Mucosa of gallbladder (tissue), 1 donor: ENCODE data around the gene CCDC7. TPM values are rescaled to one million over a fixed set of nuclear protein-coding genes. Genes with fewer than 3 reads are reported as not detected.
"Not testable (repeated sequence)": the region's sequence is repeated elsewhere in the genome, so short reads cannot be mapped to it uniquely, and the experiment has no call there.

Source experiments
- DNase-seq: peaks from one replicate; pipeline ENCODE4 v3.0.0-alpha.2; 2020; ENCODE audit warnings: low spot score
- total RNA-seq: library from RNA; stranded (reverse); gene quantifications from one replicate; pipeline ENCODE4 v1.2.1, GENCODE V29; 2021
- donor health status: DM: no; HTN: no; CAD: no.

The CCDC7 gene
- 20.5 TPM for total RNA-seq

DNA sequence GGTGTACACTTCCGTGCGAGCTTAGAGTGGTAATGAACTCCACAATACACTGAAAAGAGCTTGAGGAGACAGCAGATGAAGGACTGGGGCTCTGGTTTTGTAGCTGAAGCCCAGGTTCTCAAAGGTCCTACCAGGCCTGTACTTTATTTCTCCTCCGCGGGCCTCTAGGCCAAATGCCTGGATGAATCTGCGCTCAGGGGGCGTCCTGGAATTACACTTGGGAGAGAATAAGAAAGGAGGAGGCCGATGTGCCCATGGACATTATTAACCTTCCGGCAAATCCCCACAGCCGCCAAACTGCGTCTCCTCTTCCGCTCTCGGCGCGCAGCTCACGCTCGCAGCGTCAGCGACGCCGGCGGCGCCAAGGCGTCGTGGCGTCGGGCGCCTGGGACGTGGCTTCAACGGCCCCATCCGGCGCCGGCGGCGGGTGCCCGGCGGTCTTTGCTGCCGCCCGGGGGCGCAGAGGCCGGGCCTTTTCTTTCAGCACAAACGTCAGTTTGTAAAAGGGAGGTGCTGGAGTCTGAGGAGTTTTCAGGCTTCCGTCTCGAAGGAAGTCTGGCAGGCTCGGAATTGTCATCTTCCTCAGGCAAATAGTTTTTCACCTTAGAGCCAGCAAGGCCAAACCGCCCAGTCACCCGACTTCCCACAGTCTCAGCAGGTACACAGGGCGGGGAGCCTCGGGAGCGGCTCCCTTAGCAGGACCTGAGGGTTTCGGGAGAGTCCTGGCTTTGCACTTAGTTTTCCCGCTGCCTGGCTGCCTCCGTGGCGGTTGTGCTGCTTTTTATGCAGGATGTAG, at the start of gene CCDC7:
TSS of gene CCDC7 (plus strand) at position 401 of the 796 bp plus-strand sequence. CDS start 5,503 bp downstream, outside the sequence.
- DNase-seq: peak; percentile 86

DNA sequence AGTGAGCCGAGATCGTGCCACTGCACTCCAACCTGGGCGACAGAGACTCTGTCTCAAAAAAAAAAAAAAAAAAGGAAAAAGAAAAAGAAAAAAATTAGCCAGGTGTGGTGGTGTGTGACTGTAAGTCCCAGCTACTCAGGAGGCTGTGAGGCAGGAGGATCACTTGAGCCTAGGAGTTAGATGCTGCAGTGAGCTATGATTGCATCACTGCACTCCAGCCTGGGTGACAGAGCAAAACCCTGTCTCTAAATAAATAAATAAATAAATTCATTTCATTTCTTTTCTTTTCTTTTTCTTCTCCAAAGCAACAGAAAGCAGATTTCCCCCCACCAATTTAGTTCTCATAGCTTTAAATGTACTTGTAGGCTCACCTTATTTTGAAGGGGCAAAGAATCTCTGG, 48.8 kb upstream of the CCDC7 start:
- not testable (repeated sequence) for DNase-seq

DNA sequence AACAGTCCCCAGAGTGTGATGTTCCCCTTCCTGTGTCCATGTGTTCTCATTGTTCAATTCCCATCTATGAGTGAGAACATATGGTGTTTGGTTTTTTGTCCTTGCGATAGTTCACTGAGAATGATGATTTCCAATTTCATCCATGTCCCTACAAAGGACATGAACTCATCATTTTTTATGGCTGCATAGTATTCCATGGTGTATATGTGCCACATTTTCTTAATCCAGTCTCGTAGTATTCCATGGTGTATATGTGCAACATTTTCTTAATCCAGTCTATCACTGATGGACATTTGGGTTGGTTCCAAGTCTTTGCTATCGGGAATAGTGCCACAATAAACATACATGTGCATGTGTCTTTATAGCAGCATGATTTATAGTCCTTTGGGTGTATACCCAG, 46.2 kb upstream of the CCDC7 start:
- not testable (repeated sequence) for DNase-seq

DNA sequence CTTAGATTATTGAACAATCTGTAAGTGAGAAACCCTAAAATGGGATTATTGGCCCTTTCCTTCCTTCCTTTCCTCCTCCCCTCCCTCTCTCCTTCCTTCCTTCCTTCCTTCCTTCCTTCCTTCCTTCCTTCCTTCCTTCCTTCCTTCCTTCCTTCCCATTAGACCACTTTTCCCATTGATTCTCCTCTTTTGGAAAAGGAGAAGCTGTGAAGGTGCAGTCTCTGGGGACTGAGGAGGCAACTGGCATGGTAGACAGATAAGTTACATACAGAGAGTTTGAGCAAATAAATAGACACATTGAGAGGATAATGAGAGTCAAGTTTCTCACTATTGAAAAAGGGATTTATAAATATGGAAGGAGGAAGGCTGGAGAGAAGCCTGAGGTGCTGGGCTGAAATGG, 45.0 kb upstream of the CCDC7 start:
- DNase-seq: no peak

DNA sequence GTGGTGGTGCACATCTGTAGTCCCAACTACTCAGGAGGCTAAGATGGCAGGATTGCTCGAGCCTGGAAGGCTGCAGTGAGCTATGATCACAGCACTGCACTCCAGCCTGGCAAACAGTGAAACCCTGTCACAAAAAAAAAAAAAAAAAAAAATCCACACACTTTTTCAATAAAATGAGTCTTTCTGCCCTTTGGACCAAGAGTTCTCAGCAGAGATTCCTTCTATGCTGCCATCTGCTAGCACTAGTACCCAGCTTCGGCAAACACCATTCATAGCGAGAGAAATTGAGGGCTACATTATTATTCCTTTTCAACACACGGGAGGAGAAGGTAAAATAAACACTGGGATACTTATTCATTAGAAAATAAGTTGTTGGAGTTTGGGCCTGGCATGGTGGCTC, 43.4 kb upstream of the CCDC7 start:
- DNase-seq: no peak

DNA sequence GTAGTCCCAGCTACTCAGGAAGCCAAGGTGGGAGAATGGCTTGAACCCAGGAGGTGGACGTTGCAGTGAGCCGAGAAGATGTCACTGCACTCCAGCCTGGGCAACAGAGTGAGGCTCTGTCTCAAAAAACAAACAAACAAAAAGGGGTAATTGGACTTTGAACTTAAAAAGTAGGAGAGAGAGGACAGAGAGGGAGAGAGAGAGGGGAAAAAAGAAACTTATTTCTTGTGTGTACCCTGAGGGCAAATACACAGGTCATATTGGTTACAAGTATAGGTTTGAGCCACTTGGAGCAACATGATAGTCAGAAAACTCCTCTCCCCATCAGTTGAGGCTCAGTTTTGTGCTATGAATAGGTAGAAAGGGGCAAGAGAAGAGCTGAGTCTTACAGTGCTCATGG, 42.8 kb upstream of the CCDC7 start:
- DNase-seq: no peak

DNA sequence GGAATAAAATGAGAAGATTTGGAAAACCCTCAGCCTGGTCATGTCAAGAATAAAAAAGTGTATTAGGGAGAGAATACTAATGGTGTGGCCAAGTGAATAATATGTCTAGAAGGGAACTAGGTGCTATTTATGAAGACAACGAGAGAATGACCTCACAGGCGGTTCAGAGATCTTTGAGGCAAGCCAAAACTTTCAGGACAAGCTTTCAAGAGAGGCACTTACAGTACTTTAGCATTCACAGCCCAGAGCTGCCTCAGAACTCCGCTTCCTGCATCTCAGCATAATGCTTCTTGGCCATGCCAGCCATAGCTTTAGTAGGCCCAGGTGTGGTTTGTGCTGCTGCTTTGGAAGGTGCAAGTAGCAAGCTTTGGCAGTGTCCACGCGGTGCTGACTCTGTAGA, 37.2 kb upstream of the CCDC7 start:
- no peak for DNase-seq

DNA sequence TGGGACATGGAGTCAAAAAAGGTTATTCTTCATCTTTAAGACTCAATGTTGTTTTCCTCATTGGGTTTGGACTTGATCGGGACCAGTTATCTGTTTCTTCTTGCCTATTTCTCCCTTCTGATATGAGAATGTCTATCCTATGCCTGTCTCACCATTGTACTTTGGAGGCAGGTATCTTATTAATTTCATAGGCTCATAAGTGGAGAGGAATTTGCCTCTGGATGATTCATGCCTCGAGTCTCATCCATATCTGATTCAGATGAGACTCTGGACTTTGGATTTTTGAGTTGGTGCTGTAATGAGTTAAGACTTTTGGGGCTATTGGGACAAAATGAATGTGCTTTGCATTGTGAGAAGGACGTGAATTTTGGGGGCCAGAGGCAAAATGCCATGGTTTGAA, 36.2 kb upstream of the CCDC7 start:
- no peak for DNase-seq

DNA sequence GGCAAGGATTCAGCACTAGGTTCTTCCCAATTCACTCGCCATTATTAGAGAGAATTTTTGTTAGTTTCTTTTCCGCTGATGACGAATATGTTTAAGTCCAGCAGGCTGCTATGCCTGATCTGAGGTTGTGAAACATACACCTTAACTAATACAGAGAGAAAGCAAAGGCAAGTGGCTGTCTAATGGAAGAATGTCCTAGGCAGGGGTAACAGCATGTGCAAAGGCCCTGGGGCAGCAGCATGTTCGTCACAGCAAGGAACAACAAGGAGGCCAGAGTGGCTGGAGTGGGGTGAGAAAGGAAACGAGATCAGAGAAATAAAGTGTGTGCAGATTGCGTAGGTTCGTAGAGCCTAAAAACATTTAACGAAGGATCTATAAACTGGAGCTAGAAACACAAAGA, 35.4 kb upstream of the CCDC7 start:
- no peak for DNase-seq

DNA sequence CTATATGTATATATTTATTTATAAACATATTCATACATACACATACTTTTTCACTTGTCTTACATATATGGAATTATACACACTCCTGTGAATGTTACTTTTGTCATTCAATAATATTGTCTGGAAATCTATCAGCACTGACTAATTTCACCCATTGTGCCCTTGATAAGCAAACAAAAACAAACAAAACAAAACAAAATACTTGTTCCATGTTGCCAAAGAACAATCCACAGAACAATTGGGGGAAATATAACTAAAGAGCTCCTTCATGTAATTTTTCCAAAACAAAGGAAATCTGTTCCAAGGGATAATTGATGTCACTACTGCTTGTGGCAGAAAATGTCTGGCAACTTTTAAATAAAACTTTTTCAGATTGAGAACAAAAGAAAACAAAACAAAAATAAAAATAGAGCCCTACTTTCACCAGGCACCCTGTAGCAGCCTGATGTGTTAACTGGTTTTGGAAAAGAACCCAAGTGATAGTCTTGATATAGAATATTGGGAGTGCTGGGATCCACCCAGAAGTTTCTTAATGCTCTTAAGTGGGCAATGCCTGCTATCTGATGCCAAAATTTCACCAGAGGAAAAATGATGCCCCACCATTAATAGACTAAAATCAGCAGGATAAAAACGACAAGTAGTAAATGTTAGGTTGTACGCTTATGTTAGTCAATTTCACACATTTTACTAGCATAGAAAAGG, 34.0 kb upstream of the CCDC7 start:
- no peak for DNase-seq

DNA sequence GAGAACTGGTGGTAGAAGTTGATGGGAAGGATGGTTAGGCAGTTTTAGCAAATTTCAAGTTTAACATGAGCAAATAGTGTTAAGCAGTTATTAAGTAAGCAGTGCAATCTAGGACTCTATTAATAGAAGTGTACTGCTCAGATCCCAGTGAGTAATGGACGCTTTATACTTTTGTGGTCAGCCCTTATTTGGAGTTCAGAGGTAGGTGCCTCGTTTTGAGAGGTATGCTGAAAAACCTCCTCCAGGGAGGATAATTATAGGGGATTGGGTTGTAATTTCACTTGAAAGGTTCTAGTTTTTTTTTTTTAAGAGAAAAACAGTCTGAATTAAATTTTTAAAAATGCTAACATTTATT, 33.5 kb upstream of the CCDC7 start:
- DNase-seq: no peak

DNA sequence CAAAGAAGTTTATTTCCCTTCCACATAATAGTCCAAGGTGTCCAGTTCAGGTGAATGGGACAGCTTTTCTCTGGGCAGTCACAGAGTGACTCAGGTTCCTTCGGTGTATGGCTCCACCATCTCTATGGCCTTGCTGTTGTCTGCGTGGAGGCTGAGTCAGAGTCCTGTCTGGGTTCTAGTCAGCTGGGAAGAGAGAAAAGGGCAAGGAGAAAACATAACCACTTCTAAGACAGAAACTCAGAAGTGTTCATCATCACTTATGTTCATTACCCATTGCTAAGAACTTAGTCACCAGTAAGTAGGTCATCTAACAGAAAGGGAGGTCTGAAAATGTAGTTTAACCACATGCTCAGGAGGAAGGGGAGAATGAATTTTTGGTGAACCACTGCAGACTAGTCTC, 32.4 kb upstream of the CCDC7 start:
- no peak for DNase-seq

DNA sequence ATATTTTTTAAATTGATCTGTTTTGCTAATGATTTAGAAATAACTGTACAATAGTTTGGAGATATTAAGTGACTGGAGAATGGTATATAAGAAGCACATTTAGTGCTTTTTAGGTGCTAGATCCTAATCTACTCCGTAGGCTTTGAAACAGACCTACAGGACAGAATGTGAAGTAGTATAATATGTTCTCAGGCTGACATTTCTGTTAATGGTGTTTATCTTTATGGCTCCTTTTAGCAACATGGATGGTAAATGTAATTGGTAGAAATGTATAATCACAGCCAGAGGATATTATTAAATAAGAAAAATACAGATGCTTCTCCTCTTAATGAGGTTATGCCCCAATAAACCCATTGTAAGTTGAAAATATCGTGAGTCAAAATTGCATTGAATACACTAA, 30.6 kb upstream of the CCDC7 start:
- no peak for DNase-seq

DNA sequence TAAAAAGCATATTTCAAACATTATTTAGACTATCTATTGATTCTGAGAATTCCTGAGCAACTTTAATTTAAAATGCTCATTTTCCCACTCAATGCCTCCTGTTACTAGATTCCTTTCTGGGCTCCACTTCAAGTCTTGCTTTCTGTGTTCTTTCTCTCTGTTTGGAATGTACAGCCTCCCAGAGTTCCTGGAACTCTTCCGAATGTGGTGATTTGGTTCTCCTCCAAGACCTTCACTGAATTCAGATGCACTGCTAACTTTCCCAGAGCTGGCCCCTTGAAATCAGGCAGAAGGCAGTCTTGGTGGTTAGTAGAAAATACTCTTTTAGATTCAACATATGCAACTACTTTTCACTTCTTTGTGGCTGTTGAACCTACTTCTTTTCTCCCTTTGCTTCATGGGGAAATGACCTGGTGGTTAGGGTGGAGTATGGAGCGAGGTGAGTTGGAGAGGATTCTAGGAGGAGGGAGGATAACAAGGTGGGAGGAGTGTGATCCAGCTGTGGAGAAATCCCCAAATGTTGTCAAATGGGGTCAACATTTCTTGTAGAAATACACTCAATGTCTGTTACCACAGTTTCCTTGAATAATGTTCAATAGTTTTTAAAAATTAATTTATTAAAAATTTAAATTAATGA, 27.9 kb upstream of the CCDC7 start:
- DNase-seq: peak; percentile 46

DNA sequence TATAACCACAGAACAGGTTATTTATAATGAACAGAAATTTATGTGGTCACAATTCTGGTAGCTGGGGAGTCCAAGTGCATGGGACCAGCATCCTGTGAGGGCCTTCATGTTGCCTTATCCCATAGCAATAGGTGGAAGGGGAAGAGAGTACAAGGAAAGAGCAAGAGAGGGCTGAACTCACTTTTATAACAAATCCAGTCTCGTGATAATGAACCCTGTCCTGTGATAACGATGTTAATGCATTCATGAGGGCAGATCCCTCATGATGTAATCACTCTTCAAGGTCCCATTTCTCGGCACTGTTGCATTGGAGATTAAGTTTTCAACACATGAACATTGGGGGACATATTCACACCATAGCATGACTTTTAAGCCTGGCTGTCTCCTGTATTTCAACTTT, 27.4 kb upstream of the CCDC7 start:
- no peak for DNase-seq

DNA sequence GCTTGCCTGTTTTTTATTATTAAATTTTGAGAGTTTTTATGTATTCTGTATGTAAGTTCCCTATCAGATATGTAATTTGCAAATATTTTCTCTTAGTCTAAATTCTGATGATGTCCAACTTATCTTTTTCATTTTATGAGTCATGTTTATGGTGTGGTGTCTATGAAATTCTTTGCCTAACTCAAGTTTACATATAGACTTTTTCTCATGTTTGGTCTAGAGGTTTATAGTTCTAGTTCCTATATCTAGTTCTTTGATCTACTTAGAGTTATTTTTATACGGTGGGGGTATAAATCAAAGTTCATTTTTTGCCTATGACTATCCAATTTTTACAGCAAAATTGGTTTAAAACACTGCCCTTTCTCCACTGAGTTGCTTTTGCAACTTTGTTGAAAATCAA, 26.3 kb upstream of the CCDC7 start:
- DNase-seq: no peak

DNA sequence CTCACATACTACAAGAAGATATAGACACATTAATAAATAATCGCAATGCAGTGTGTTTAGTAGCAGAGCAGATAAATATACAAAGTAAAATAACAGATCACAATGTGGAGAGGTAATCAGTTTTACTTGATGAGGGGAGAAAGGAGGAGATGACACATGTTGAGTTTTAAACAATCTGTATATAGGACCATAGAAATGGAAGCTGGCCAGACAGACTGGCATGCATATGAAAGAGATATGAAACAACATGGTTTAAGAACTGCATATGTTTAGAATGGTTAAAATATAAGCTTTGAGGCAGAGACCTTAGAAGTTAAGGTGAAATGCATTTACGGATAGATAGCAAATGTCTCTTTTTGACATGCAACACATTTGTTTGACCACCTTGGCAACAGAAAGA, 19.8 kb upstream of the CCDC7 start:
- DNase-seq: no peak

DNA sequence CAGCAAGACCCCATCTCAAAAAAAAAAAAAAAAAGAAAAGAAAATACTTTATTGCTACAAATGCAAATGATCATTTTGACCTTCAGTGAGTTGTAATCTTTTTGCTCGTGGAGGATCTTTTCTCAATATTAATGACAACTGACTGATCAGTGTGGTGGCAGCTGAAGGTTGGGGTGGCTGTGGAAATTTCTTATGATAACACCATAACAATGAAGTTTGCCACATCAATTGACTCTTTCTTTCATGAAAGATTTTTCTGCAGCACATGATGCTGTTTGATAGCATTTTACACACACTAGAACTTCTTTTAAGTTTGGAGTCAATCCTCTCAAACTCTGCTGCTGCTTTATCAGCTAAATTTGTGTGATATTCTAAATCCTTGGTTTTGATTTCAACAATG, 12.4 kb upstream of the CCDC7 start:
- DNase-seq: no peak

DNA sequence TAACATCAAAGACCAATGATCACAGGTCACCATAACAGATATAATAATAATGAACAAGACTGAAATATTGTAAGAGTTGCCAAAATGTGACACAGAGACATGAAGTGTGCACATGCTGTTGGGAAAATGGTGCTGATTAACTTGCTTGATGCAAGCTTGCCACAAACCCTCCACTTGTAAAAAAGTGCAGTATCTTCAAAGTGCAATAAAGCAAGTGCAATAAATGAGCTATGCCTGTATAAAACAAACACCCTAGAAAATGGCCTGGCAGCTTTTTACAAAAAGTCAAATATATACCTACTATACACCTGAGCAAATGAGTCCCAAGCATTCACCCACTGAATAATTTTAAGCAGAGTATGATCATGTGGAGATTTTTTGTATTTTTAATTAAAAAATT, 9.7 kb upstream of the CCDC7 start:
- no peak for DNase-seq

DNA sequence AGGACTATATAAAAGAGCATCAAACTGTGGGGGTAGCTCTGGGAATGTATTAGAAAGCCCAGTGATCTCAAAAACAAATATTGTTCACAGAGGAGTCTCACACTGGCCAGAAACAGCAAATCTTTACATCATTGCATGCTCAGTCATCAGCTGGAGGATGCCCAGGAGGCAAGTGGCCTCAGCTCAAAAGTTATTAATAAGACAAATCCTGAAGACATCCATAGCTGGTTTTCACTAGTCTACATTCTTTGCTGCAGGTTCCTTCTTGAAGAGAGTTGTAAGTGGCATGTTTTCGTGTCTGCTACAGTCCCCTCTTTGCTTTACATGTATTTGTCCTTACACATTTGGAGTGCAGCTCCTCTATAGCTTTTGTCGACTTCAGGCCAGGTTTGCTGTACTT, 8.6 kb upstream of the CCDC7 start:
- DNase-seq: no peak

DNA sequence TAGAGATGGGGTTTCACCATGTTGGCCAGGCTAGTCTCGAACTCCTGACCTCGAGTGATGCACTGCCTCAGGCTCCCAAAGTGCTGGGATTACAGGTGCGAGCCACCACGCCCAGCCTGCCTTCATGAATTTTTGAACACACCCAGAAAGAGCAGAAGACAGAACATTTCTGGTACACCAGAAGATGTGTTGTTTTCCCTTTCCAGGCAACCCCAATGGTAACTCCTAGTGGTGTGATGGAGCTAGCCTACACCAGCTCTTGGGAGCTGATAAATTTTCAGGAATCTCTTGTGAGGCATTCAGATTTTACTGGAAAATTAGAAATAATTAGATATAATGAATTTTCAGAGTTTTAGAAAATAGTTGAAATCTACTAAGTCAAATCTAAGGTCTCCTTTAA, 904 bp upstream of the CCDC7 start:
- no peak for DNase-seq

DNA sequence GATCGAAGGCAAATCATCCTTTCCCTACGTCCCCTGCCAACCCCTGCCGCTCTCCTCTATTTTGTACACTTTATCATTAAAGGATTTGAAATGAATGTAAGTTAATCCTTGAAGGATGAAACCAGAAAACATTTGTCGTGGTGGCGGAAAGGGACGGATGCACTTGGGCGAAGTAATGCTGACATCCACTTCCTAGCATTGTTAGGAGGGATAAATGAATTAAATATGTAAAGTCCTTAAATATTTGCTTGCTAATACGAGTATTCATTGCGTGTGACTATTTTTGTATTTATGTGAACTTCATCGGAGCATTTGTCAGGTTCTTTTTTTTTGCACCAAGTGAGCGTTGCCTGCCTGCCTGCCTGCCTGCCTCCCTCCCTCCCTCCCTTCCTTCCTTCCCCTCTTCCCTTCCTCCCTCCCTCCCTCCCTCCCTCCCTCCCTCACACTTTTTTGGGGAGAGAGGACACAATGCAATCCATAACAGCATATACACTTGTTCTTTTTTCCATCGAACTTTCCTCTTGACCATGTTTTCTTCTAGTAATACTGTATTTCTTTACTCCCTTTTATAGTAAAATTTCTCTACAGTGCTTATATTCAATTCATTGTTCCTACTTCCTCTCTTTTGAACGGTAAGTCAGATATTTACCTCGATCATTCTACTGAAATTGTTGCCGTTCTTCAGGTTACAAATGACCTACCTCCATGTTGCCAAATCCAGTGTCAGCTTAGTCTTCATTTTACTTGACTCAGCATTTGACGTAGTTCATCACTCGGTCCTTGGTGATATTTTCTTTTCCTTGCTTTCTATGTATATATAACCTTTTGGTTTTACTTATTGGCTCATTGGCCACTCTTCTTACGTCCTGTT, 831 bp downstream of the CCDC7 start:
- no peak for DNase-seq
